ENCODE results near the gene ARHGEF2. TPM values are rescaled to one million over a fixed set of nuclear protein-coding genes. Genes with fewer than 3 reads are reported as not detected.

The ARHGEF2 gene
- total and polyA plus RNA-seq, 2 donors (not counting 1 experiment from before 2014, with no cell fraction given), result 103 to 276 TPM

DNA sequence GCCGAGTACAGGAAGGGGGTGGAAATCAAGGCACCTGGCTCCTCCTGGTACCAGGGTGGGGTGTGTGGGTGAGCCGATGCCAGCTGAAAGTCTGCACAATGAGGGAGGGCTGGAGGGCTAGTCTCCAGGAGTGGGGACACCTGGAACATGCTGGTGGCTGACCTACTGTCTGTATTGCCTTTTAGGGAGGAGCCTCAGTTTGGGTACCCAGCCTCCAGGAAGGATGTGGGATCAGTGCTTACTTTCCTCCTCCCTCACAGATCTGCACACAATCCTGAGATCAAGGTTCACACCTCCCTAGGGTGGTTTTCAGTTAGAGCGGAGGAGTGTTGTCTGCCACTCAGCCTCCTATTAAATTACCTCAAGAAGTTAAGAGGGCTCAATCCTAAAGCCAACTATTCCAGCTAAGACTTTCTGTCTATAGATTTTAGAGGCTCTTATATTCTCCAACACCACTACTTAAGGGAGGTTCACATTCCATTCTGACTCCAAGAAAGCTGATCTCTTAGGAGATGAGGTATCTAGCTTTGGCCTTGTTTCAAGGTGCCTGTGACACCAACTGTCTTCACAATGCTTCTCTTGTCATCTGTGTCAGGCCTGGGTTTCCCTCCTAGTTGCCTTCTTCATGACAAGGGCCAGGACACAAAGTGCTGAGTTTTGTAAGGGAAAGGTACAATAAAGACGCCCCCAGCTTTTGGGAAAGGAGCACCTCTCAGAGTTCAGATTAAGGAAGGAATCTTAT, 26.7 kb upstream of the ARHGEF2 start:
- TF ChIP-seq, protein P1, sequence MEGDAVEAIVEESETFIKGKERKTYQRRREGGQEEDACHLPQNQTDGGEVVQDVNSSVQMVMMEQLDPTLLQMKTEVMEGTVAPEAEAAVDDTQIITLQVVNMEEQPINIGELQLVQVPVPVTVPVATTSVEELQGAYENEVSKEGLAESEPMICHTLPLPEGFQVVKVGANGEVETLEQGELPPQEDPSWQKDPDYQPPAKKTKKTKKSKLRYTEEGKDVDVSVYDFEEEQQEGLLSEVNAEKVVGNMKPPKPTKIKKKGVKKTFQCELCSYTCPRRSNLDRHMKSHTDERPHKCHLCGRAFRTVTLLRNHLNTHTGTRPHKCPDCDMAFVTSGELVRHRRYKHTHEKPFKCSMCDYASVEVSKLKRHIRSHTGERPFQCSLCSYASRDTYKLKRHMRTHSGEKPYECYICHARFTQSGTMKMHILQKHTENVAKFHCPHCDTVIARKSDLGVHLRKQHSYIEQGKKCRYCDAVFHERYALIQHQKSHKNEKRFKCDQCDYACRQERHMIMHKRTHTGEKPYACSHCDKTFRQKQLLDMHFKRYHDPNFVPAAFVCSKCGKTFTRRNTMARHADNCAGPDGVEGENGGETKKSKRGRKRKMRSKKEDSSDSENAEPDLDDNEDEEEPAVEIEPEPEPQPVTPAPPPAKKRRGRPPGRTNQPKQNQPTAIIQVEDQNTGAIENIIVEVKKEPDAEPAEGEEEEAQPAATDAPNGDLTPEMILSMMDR (conservative IDR thresholded peaks at IDR 0.05 in 1 of 2, IDR thresholded peaks at IDR 0.05 in 1 of 2; ENCODE audit: low read depth in 1 of 2, low read length in 2 of 2), result no peak
- no peak for TF ChIP-seq EZH2 (IDR thresholded peaks at IDR 0.05; ENCODE audit: low read length, missing control alignments)
- Histone ChIP-seq H2AFZ (ENCODE audit: low read length) (no peak overlapping the region), H3K4me2 (ENCODE audit: extremely low read depth, insufficient read depth, low read length) (no peak overlapping the region), H4K20me1 (ENCODE audit: control insufficient read depth, extremely low read depth, insufficient read depth, low read length) (no peaks in the 10 kb centered on the region), H3K27ac (ENCODE audit: insufficient read depth, low read length) (no peak overlapping the region), H3K9ac (ENCODE audit: insufficient read depth, low read length) (no peak overlapping the region), H3K9me3 (ENCODE audit: control insufficient read depth, insufficient read depth, low read depth, low read length) (no peaks in the 10 kb centered on the region), H3K4me3 (replicated peaks in 1 of 4; ENCODE audit: control extremely low read depth in 1 of 4, insufficient read depth in 1 of 4, low read depth in 3 of 4, low read length in 4 of 4) (no peak overlapping the region), H3K27me3 (ENCODE audit: control insufficient read depth, insufficient read depth, low read length) (no peaks in the 10 kb centered on the region), H3K79me2 (ENCODE audit: control insufficient read depth, insufficient read depth, low read length) (no peaks in the 10 kb centered on the region), H3K36me3 (ENCODE audit: control insufficient read depth, insufficient read depth, low read length) (peaks cover 10% of the 10 kb centered on the region), H3K4me1 (ENCODE audit: control insufficient read depth, extremely low read depth, insufficient read depth, low read length) (no peaks in the 10 kb centered on the region)
- no peak for DNase-seq (ENCODE audit: low read depth in 2 of 2)

DNA sequence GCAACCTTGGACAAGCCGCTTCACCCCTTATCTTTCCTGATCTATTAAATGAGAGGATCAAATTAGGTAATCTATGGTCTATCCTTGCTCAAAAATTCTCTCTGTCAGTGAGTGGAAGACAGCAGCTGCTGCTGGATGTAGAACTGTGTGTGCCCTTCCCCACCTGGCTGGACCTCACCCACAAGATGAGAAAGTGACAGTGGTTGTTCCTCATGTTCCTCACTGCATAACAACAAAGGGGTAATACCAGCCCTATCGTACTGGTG, 25.5 kb upstream of the ARHGEF2 start:
- no peaks in the 10 kb centered on the region for H3K27me3 ChIP-seq (ENCODE audit: control insufficient read depth, insufficient read depth, low read length)
- H3K4me1 ChIP-seq (ENCODE audit: control insufficient read depth, extremely low read depth, insufficient read depth, low read length), result no peaks in the 10 kb centered on the region
- H3K9me3 ChIP-seq (ENCODE audit: control insufficient read depth, insufficient read depth, low read depth, low read length), result no peaks in the 10 kb centered on the region
- TF ChIP-seq EZH2 (IDR thresholded peaks at IDR 0.05; ENCODE audit: low read length, missing control alignments), result no peak
- TF ChIP-seq, protein P1 (conservative IDR thresholded peaks at IDR 0.05 in 1 of 2, IDR thresholded peaks at IDR 0.05 in 1 of 2; ENCODE audit: low read depth in 1 of 2, low read length in 2 of 2), result no peak
- no peaks in the 10 kb centered on the region for H4K20me1 ChIP-seq (ENCODE audit: control insufficient read depth, extremely low read depth, insufficient read depth, low read length)
- H3K4me2 ChIP-seq (ENCODE audit: extremely low read depth, insufficient read depth, low read length), result no peak overlapping the region
- no peak for DNase-seq (ENCODE audit: low read depth in 2 of 2)
- H3K9ac ChIP-seq (ENCODE audit: insufficient read depth, low read length), result no peak overlapping the region
- no peak overlapping the region for H2AFZ ChIP-seq (ENCODE audit: low read length)
- peaks cover 4% of the 10 kb centered on the region for H3K36me3 ChIP-seq (ENCODE audit: control insufficient read depth, insufficient read depth, low read length)
- no peaks in the 10 kb centered on the region for H3K79me2 ChIP-seq (ENCODE audit: control insufficient read depth, insufficient read depth, low read length)
- H3K27ac ChIP-seq (ENCODE audit: insufficient read depth, low read length), result no peak overlapping the region
- no peak overlapping the region for H3K4me3 ChIP-seq (replicated peaks in 1 of 4; ENCODE audit: control extremely low read depth in 1 of 4, insufficient read depth in 1 of 4, low read depth in 3 of 4, low read length in 4 of 4)

DNA sequence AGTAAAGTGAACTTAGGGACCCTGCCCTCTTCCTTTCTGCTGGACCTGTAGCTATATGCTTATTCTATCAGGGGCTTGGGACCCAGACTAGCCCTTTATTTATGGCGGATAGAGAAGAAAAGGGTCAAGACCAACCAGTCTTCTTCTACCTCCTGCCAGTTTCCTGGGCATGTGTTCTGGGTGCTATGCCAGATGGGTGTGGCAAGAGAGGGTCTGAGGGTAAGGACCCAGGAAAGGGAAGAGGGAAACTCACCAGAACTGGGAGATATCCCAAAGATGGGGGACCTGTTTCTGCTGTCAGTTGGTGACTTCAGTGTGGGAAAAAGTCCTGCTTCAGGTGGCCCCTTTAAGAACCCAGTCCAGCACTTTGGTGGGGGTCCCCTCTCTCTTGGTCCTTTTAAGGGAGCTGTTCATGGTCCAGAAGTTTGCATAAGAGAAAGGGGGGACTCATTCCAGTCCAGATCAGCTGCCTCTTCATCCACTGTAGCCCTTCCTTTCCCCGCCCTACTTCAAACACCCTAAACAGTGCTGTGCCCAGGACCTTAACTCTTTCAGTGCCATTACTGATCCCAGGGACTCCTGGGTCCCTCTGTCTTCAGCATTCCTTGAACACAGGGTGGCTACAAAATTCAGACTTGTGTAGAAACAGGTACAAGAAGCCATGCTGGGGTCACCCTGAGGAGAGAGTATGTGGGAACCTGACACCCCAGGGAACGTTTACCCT, 24.0 kb upstream of the ARHGEF2 start:
- Histone ChIP-seq H3K9me3 (ENCODE audit: control insufficient read depth, insufficient read depth, low read depth, low read length) (no peaks in the 10 kb centered on the region), H3K27ac (ENCODE audit: insufficient read depth, low read length) (no peak overlapping the region), H3K4me1 (ENCODE audit: control insufficient read depth, extremely low read depth, insufficient read depth, low read length) (no peaks in the 10 kb centered on the region), H3K4me2 (ENCODE audit: extremely low read depth, insufficient read depth, low read length) (no peak overlapping the region), H2AFZ (ENCODE audit: low read length) (no peak overlapping the region), H3K9ac (ENCODE audit: insufficient read depth, low read length) (no peak overlapping the region), H4K20me1 (ENCODE audit: control insufficient read depth, extremely low read depth, insufficient read depth, low read length) (no peaks in the 10 kb centered on the region), H3K36me3 (ENCODE audit: control insufficient read depth, insufficient read depth, low read length) (peaks cover 1% of the 10 kb centered on the region), H3K4me3 (replicated peaks in 1 of 4; ENCODE audit: control extremely low read depth in 1 of 4, insufficient read depth in 1 of 4, low read depth in 3 of 4, low read length in 4 of 4) (no peak overlapping the region), H3K79me2 (ENCODE audit: control insufficient read depth, insufficient read depth, low read length) (no peaks in the 10 kb centered on the region), H3K27me3 (ENCODE audit: control insufficient read depth, insufficient read depth, low read length) (no peaks in the 10 kb centered on the region)
- TF ChIP-seq, protein P1 (conservative IDR thresholded peaks at IDR 0.05 in 1 of 2, IDR thresholded peaks at IDR 0.05 in 1 of 2; ENCODE audit: low read depth in 1 of 2, low read length in 2 of 2), result no peak
- no peak for TF ChIP-seq EZH2 (IDR thresholded peaks at IDR 0.05; ENCODE audit: low read length, missing control alignments)
- no peak for DNase-seq (ENCODE audit: low read depth in 2 of 2)

All from fibroblast of lung (primary cell).